ENCODE measurements around the gene MRPS21. TPM values are rescaled to one million over a fixed set of nuclear protein-coding genes. Genes with fewer than 3 reads are reported as not detected.

Gene MRPS21
- total and polyA plus RNA-seq, 2 of the 8 experiments (the other 6 are each of a cell fraction or from before 2014, with no cell fraction given): 81.9 to 99.8 TPM

DNA sequence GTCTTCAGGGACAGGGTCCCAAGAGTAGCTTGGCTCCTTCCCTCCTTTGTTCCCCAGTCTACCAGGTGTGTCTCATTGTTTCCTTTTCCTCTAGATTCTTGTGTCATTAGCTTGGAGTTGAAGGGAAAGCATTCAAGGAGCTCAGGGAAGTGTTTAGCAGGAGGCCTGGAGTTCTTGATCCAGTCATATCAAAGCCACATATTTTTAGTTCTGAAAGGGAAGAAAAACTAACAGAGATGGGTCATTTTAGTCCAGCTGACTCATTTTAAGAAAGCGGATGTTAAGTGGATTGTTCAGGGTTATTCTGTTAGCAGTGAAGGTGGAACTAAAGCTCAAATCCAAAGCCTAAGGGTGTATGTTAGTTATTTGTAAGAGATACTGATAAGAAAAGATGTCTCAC, 20.4 kb upstream of the MRPS21 start (continued):
- TF ChIP-seq GABPA (IDR thresholded peaks at IDR 0.05; ENCODE audit: borderline replicate concordance, insufficient read depth, low read length) (no peak), TBP (IDR thresholded peaks at IDR 0.05; ENCODE audit: low read depth, low read length) (no peak), EP300 (IDR thresholded peaks at IDR 0.05; ENCODE audit: borderline replicate concordance in 1 of 2, low read depth in 2 of 2, low read length in 2 of 2) (no peak), YY1 (IDR thresholded peaks at IDR 0.05; ENCODE audit: low read depth, low read length) (no peak), POLR2AphosphoS5 (IDR thresholded peaks at IDR 0.05; ENCODE audit: low read depth, low read length) (no peak)
- TF ChIP-seq, protein P1, sequence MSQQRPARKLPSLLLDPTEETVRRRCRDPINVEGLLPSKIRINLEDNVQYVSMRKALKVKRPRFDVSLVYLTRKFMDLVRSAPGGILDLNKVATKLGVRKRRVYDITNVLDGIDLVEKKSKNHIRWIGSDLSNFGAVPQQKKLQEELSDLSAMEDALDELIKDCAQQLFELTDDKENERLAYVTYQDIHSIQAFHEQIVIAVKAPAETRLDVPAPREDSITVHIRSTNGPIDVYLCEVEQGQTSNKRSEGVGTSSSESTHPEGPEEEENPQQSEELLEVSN (IDR thresholded peaks at IDR 0.05): no peak

Data from H1 (cell line).